Endothelial cell of umbilical vein (primary cell): Measurements from ENCODE around the gene MTERF4.

Experiments used
- CTCF ChIP-seq, 2 donors: IDR thresholded peaks; 1 replicate in 1 of 2; 2 replicates in 1 of 2; pipeline ENCODE4 v1.5.1; 2011; ENCODE audit warnings: low read length in 2 of 2, mild to moderate bottlenecking in 2 of 2, moderate library complexity in 2 of 2, control low read depth in 1 of 2, inconsistent platforms in 1 of 2, low read depth in 1 of 2; ENCODE audit not compliant: insufficient read depth in 1 of 2; ENCODE audit errors: extremely low read depth in 1 of 2
- EZH2 ChIP-seq: IDR thresholded peaks from 2 replicates; pipeline ENCODE4 v1.6.1; 2012; ENCODE audit warnings: borderline replicate concordance, low read depth, mild to moderate bottlenecking, moderate library complexity, low read length, inconsistent platforms; ENCODE audit not compliant: severe bottlenecking
- FOS ChIP-seq: IDR thresholded peaks from 2 replicates; pipeline ENCODE4 v1.6.1; 2011; ENCODE audit warnings: mild to moderate bottlenecking, low read length, moderate library complexity, borderline replicate concordance; ENCODE audit not compliant: insufficient read depth
- GATA2 ChIP-seq: IDR thresholded peaks from 2 replicates; pipeline ENCODE4 v1.7.0; 2011; ENCODE audit warnings: low read depth, mild to moderate bottlenecking, moderate library complexity, mixed read lengths, low read length; ENCODE audit not compliant: insufficient read length, insufficient read depth
- JUN ChIP-seq: IDR thresholded peaks from 2 replicates; pipeline ENCODE4 v1.6.1; 2011; ENCODE audit warnings: borderline replicate concordance, low read depth; ENCODE audit not compliant: insufficient read length, insufficient read depth
- MAX ChIP-seq: IDR thresholded peaks from 2 replicates; pipeline ENCODE4 v1.6.1; 2011; ENCODE audit not compliant: insufficient read depth, insufficient read length
- POLR2A ChIP-seq: IDR thresholded peaks from 2 replicates; pipeline ENCODE4 v1.6.1; 2012; ENCODE audit warnings: low read depth, mild to moderate bottlenecking, control low read depth, low read length
- POLR2AphosphoS5 ChIP-seq: IDR thresholded peaks from 2 replicates; pipeline ENCODE4 v1.6.1; 2012; ENCODE audit warnings: low read depth, mild to moderate bottlenecking, control low read depth, low read length, moderate library complexity; ENCODE audit not compliant: insufficient read depth

- no peak for TF ChIP-seq POLR2A
- TF ChIP-seq CTCF (IDR thresholded peaks at IDR 0.05; ENCODE audit: extremely low read depth in 1 of 2, insufficient read depth in 1 of 2, low read depth in 1 of 2, low read length in 2 of 2) = no peak
- TF ChIP-seq EZH2 = no peak
- no peak for TF ChIP-seq POLR2AphosphoS5
- no peak for TF ChIP-seq GATA2
- TF ChIP-seq MAX = no peak
- TF ChIP-seq FOS = no peak
- TF ChIP-seq JUN = no peak
These were observed 39.0 kb downstream of the MTERF4 start for GRCh38 chr2:241063093-241063551.
